ENCODE data around the gene IYD. TPM values are rescaled to one million over a fixed set of nuclear protein-coding genes. Genes with fewer than 3 reads are reported as not detected.
"Not testable (repeated sequence)": the region's sequence is repeated elsewhere in the genome, so short reads cannot be mapped to it uniquely, and the experiment has no call there.

Gene IYD
- total RNA-seq, 2 donors from 2014 or later = not detected

- H3K27me3 Mint-ChIP-seq = peaks cover 13% of the 10 kb centered on the region
- no peak for ATAC-seq (replicated peaks)
- H3K9me3 Mint-ChIP-seq = no peaks in the 10 kb centered on the region
- no peaks in the 10 kb centered on the region for H3K4me1 Mint-ChIP-seq
- H3K4me3 Mint-ChIP-seq = no peak overlapping the region
- H3K36me3 Mint-ChIP-seq (ENCODE audit: low read depth) = no peaks in the 10 kb centered on the region
- H3K27ac Mint-ChIP-seq = no peak overlapping the region
Measured at GRCh38 chr6:150369408-150369807, 596 bp downstream of the IYD start.

GRCh38 chr6:150370112-150370511, 1.3 kb downstream of the IYD start:
- H3K27ac Mint-ChIP-seq = no peak overlapping the region
- H3K9me3 Mint-ChIP-seq = no peaks in the 10 kb centered on the region
- no peaks in the 10 kb centered on the region for H3K36me3 Mint-ChIP-seq (ENCODE audit: low read depth)
- H3K4me3 Mint-ChIP-seq = no peak overlapping the region
- ATAC-seq (replicated peaks) = no peak
- H3K4me1 Mint-ChIP-seq = no peaks in the 10 kb centered on the region
- peaks cover 16% of the 10 kb centered on the region for H3K27me3 Mint-ChIP-seq

- Mint-ChIP-seq H3K27me3 (peaks cover 18% of the 10 kb centered on the region), H3K36me3 (ENCODE audit: low read depth) (no peaks in the 10 kb centered on the region)
Measured at GRCh38 chr6:150371356-150371755, 2.5 kb downstream of the IYD start.

GRCh38 chr6:150372051-150372450, 3.2 kb downstream of the IYD start:
- Mint-ChIP-seq H3K4me3 (no peak overlapping the region), H3K36me3 (ENCODE audit: low read depth) (no peaks in the 10 kb centered on the region), H3K9me3 (no peaks in the 10 kb centered on the region), H3K4me1 (no peaks in the 10 kb centered on the region), H3K27ac (no peak overlapping the region), H3K27me3 (peaks cover 23% of the 10 kb centered on the region)
- ATAC-seq (replicated peaks) = no peak

More at GRCh38 chr6:150371356-150371755, 2.5 kb downstream of the IYD start:
- ATAC-seq (replicated peaks) = no peak
- Mint-ChIP-seq H3K9me3 (no peaks in the 10 kb centered on the region), H3K4me1 (no peaks in the 10 kb centered on the region), H3K27ac (no peak overlapping the region), H3K4me3 (no peak overlapping the region)

GRCh38 chr6:150373260-150373701, 4.5 kb downstream of the IYD start:
- ATAC-seq (replicated peaks) = peak; percentile 86

GRCh38 chr6:150374346-150374745, 5.5 kb downstream of the IYD start:
- peak; percentile 61 for ATAC-seq (replicated peaks)

More at GRCh38 chr6:150373260-150373701, 4.5 kb downstream of the IYD start:
- H3K4me1 Mint-ChIP-seq = no peaks in the 10 kb centered on the region
- no peaks in the 10 kb centered on the region for H3K36me3 Mint-ChIP-seq (ENCODE audit: low read depth)
- H3K4me3 Mint-ChIP-seq = no peak overlapping the region
- H3K27me3 Mint-ChIP-seq = peaks cover 23% of the 10 kb centered on the region
- no peaks in the 10 kb centered on the region for H3K9me3 Mint-ChIP-seq
- no peak overlapping the region for H3K27ac Mint-ChIP-seq

GRCh38 chr6:150377211-150377781, 8.5 kb downstream of the IYD start:
- no peaks in the 10 kb centered on the region for H3K9me3 Mint-ChIP-seq
- no peaks in the 10 kb centered on the region for H3K4me1 Mint-ChIP-seq
- H3K27me3 Mint-ChIP-seq = peaks cover 35% of the 10 kb centered on the region
- H3K27ac Mint-ChIP-seq = no peak overlapping the region
- H3K4me3 Mint-ChIP-seq = no peak overlapping the region
- H3K36me3 Mint-ChIP-seq (ENCODE audit: low read depth) = no peaks in the 10 kb centered on the region
- no peak for ATAC-seq (replicated peaks)

More at GRCh38 chr6:150374346-150374745, 5.5 kb downstream of the IYD start:
- H3K27me3 Mint-ChIP-seq = peaks cover 26% of the 10 kb centered on the region
- not testable (repeated sequence) for H3K4me1 Mint-ChIP-seq; H3K27ac Mint-ChIP-seq; H3K4me3 Mint-ChIP-seq; H3K36me3 Mint-ChIP-seq (ENCODE audit: low read depth); H3K9me3 Mint-ChIP-seq

GRCh38 chr6:150380256-150380655, 11.4 kb downstream of the IYD start:
- no peaks in the 10 kb centered on the region for H3K9me3 Mint-ChIP-seq
- no peak overlapping the region for H3K27ac Mint-ChIP-seq
- H3K4me1 Mint-ChIP-seq = no peaks in the 10 kb centered on the region
- no peak for ATAC-seq (replicated peaks)
- H3K4me3 Mint-ChIP-seq = no peak overlapping the region
- no peaks in the 10 kb centered on the region for H3K36me3 Mint-ChIP-seq (ENCODE audit: low read depth)
- H3K27me3 Mint-ChIP-seq = peaks cover 31% of the 10 kb centered on the region

- no peak overlapping the region for H3K4me3 Mint-ChIP-seq
- peaks cover 25% of the 10 kb centered on the region for H3K27me3 Mint-ChIP-seq
- H3K36me3 Mint-ChIP-seq (ENCODE audit: low read depth) = no peaks in the 10 kb centered on the region
- no peaks in the 10 kb centered on the region for H3K9me3 Mint-ChIP-seq
- no peak for ATAC-seq (replicated peaks)
- no peak overlapping the region for H3K27ac Mint-ChIP-seq
- H3K4me1 Mint-ChIP-seq = no peaks in the 10 kb centered on the region
Measured at GRCh38 chr6:150382171-150382570, 13.4 kb downstream of the IYD start.

- Mint-ChIP-seq H3K36me3 (ENCODE audit: low read depth) (no peaks in the 10 kb centered on the region), H3K27ac (no peak overlapping the region), H3K4me1 (no peaks in the 10 kb centered on the region), H3K4me3 (no peak overlapping the region), H3K27me3 (peaks cover 19% of the 10 kb centered on the region), H3K9me3 (no peaks in the 10 kb centered on the region)
- ATAC-seq (replicated peaks) = no peak
Measured at GRCh38 chr6:150391414-150391813, 22.6 kb downstream of the IYD start.

GRCh38 chr6:150391890-150392289, 23.1 kb downstream of the IYD start:
- Mint-ChIP-seq H3K4me1 (no peaks in the 10 kb centered on the region), H3K27me3 (peaks cover 17% of the 10 kb centered on the region), H3K36me3 (ENCODE audit: low read depth) (no peaks in the 10 kb centered on the region), H3K9me3 (no peaks in the 10 kb centered on the region), H3K4me3 (no peak overlapping the region), H3K27ac (no peak overlapping the region)
- no peak for ATAC-seq (replicated peaks)

- Mint-ChIP-seq H3K4me1 (no peaks in the 10 kb centered on the region), H3K9me3 (no peaks in the 10 kb centered on the region), H3K36me3 (ENCODE audit: low read depth) (no peaks in the 10 kb centered on the region), H3K27ac (no peak overlapping the region), H3K4me3 (no peak overlapping the region), H3K27me3 (peaks cover 17% of the 10 kb centered on the region)
- no peak for ATAC-seq (replicated peaks)
Measured at GRCh38 chr6:150392452-150393220, 23.8 kb downstream of the IYD start.

- Mint-ChIP-seq H3K27me3 (peaks cover 18% of the 10 kb centered on the region), H3K4me3 (no peak overlapping the region), H3K27ac (no peak overlapping the region), H3K36me3 (ENCODE audit: low read depth) (no peaks in the 10 kb centered on the region), H3K4me1 (no peaks in the 10 kb centered on the region), H3K9me3 (no peaks in the 10 kb centered on the region)
- no peak for ATAC-seq (replicated peaks)
Measured at GRCh38 chr6:150394053-150394898, 25.5 kb downstream of the IYD start.

- H3K4me3 Mint-ChIP-seq = no peak overlapping the region
- no peaks in the 10 kb centered on the region for H3K4me1 Mint-ChIP-seq
- no peaks in the 10 kb centered on the region for H3K9me3 Mint-ChIP-seq
- H3K27ac Mint-ChIP-seq = no peak overlapping the region
- no peaks in the 10 kb centered on the region for H3K36me3 Mint-ChIP-seq (ENCODE audit: low read depth)
- ATAC-seq (replicated peaks) = no peak
- H3K27me3 Mint-ChIP-seq = peaks cover 15% of the 10 kb centered on the region
Measured at GRCh38 chr6:150394899-150395295, 26.1 kb downstream of the IYD start.
